Uterus (tissue), 4 donors: Measurements from ENCODE around the gene DOCK1. TPM values are rescaled to one million over a fixed set of nuclear protein-coding genes. Genes with fewer than 3 reads are reported as not detected.
"Not testable (repeated sequence)": the region's sequence is repeated elsewhere in the genome, so short reads cannot be mapped to it uniquely, and the experiment has no call there.

Experiments used
- DNase-seq, 2 donors: peaks; one replicate each; pipeline ENCODE4 v3.0.0-alpha.2; 2019 to 2020
- H3K27ac ChIP-seq, 2 donors: fragments of 200-600 bp; sonication (generic); 1 replicate in 1 of 2; 2 replicates in 1 of 2; pipeline ENCODE4 v1.5.1; 2016 to 2018
- H3K27me3 ChIP-seq, 2 donors: fragments of 200-600 bp; sonication (generic); one replicate each; pipeline ENCODE4 v1.5.1; 2018 to 2019; ENCODE audit warnings: control low read depth in 1 of 2
- H3K36me3 ChIP-seq, 2 donors: fragments of 200-600 bp; sonication (generic); one replicate each; pipeline ENCODE4 v1.5.1; 2019; ENCODE audit warnings: control low read depth in 1 of 2
- H3K4me1 ChIP-seq, 2 donors: fragments of 200-600 bp; sonication (generic); one replicate each; pipeline ENCODE4 v1.5.1; 2018 to 2019; ENCODE audit warnings: control low read depth in 1 of 2
- H3K4me3 ChIP-seq, 2 donors: fragments of 200-600 bp; sonication (generic); 1 replicate in 1 of 2; 2 replicates in 1 of 2; pipeline ENCODE4 v1.5.1; 2018 to 2019; ENCODE audit warnings: mild to moderate bottlenecking in 1 of 2
- H3K9me3 ChIP-seq, 2 donors: fragments of 200-600 bp; sonication (generic); one replicate each; pipeline ENCODE4 v1.5.1; 2019; ENCODE audit warnings: control low read depth in 1 of 2
- POLR2A ChIP-seq, 2 donors: fragments of 450-650 bp; IDR thresholded peaks; one replicate each; pipeline ENCODE4 v1.6.1; 2016; ENCODE audit warnings: antibody characterized with exemption in 2 of 2, mild to moderate bottlenecking in 1 of 2, moderate library complexity in 1 of 2
- intact Hi-C: fragments of 100-400 bp; cut with DNase I; formaldehyde crosslinking; loops from one replicate; pipeline ENCODE4 v1.15.1; 2023; ENCODE audit warnings: low total_unique reads
- total RNA-seq, 4 donors: library from RNA; depleted of rRNA in 3 of 4; stranded (reverse); fragments of >200 nt in 3 of 4; gene quantifications; one replicate each; pipeline versions ENCODE4 v1.1.0 to v1.2.4, GENCODE V29; 2014 to 2023
- TF ChIP-seq, protein P1 (sequence below), 4 experiments: fragments of 200-600 bp in 2 of 4; fragments of 450-650 bp in 2 of 4; sonication (generic) in 2 of 4; IDR thresholded peaks; one replicate each; pipeline ENCODE4 v1.5.1; 2016 to 2019; ENCODE audit warnings: antibody characterized with exemption in 4 of 4, mild to moderate bottlenecking in 2 of 4, moderate library complexity in 1 of 4
- donor health status: DM: yes; HTN: yes; CAD: no.

Gene DOCK1
- total RNA-seq, 4 donors from 2014 or later, result 15.6 to 130 (median 65.0) TPM

DNA sequence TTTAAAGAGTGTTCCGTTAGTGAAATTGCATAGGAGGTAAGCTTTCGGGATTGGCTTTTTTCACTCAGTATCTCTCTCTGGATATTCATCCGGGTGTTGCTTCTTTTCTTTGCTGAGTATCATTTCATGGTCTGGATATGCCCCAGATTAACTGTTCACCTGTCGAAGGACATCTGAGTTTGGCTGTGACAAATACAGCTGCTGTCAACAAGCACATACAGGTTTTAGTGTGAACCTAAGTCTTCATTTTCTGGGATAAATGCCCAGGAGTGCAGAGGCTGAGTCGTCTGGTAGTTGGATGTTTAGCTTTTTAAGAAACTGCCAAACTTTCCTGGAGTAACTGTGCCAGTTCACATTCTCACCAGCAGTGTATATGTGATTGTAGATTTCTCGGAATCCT lies 5.6 kb downstream of the DOCK1 start:
- Histone ChIP-seq H3K36me3 (no peaks in the 10 kb centered on the region), H3K27ac (no peak overlapping the region), H3K9me3 (no peaks in the 10 kb centered on the region), H3K27me3 (no peaks in the 10 kb centered on the region), H3K4me3 (no peak overlapping the region), H3K4me1 (no peaks in the 10 kb centered on the region)
- intact Hi-C loops, result no loop called here
- no peak for TF ChIP-seq POLR2A (IDR thresholded peaks at IDR 0.05)
- TF ChIP-seq, protein P1, sequence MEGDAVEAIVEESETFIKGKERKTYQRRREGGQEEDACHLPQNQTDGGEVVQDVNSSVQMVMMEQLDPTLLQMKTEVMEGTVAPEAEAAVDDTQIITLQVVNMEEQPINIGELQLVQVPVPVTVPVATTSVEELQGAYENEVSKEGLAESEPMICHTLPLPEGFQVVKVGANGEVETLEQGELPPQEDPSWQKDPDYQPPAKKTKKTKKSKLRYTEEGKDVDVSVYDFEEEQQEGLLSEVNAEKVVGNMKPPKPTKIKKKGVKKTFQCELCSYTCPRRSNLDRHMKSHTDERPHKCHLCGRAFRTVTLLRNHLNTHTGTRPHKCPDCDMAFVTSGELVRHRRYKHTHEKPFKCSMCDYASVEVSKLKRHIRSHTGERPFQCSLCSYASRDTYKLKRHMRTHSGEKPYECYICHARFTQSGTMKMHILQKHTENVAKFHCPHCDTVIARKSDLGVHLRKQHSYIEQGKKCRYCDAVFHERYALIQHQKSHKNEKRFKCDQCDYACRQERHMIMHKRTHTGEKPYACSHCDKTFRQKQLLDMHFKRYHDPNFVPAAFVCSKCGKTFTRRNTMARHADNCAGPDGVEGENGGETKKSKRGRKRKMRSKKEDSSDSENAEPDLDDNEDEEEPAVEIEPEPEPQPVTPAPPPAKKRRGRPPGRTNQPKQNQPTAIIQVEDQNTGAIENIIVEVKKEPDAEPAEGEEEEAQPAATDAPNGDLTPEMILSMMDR (IDR thresholded peaks at IDR 0.05), result no peak
- DNase-seq, result no peak

DNA sequence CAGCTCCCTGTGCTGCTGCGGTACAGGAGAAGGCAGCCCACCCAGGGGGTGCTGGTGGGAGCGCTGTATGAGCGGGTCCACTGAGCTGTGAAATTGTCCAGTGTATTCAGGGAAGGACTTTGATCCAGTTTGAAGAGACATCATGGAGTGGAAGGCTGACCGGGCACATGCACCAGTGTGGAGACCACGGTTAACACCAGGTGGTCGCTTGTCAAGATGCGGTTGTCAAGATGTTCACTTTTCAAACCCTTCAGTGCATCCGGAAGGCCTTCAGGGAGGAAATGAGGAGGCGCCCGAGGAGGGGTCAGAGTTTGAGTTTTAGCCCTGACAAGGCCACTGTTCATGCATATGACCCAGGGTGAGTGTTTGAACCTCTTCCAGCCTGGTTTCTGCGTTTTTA lies 6.1 kb downstream of the DOCK1 start:
- H3K27ac ChIP-seq, result no peak overlapping the region
- no peaks in the 10 kb centered on the region for H3K4me1 ChIP-seq
- H3K27me3 ChIP-seq, result no peaks in the 10 kb centered on the region
- H3K4me3 ChIP-seq, result no peak overlapping the region
- TF ChIP-seq, protein P1 (IDR thresholded peaks at IDR 0.05), result no peak
- no peak for TF ChIP-seq POLR2A (IDR thresholded peaks at IDR 0.05)
- H3K36me3 ChIP-seq, result no peaks in the 10 kb centered on the region
- no peaks in the 10 kb centered on the region for H3K9me3 ChIP-seq
- intact Hi-C loops, result no loop called here
- no peak for DNase-seq

DNA sequence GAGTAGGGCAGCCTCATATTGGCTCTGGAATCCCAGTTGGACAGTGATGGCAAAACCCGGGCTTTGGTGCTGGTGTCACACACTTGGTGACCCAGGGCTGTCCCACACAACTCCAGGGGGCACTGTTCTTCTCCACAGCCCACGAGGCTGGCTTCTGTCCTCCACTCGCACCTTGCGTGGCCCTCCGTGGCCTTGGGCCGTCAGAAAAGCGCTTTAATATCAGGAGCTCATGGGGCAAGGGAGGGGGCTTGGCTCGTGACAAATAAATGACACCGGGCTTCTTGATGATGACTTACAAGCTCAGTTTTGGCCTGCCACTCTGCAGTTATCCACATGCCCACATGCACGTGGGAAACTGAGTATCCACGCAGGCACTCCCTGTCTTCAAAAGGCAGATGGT lies 8.1 kb downstream of the DOCK1 start:
- no peaks in the 10 kb centered on the region for H3K9me3 ChIP-seq
- intact Hi-C loops, result no loop called here
- no peaks in the 10 kb centered on the region for H3K4me1 ChIP-seq
- no peaks in the 10 kb centered on the region for H3K36me3 ChIP-seq
- H3K27ac ChIP-seq, result no peak overlapping the region
- TF ChIP-seq, protein P1 (IDR thresholded peaks at IDR 0.05), result no peak
- TF ChIP-seq POLR2A (IDR thresholded peaks at IDR 0.05), result no peak
- H3K27me3 ChIP-seq, result no peaks in the 10 kb centered on the region
- DNase-seq, result no peak
- no peak overlapping the region for H3K4me3 ChIP-seq

DNA sequence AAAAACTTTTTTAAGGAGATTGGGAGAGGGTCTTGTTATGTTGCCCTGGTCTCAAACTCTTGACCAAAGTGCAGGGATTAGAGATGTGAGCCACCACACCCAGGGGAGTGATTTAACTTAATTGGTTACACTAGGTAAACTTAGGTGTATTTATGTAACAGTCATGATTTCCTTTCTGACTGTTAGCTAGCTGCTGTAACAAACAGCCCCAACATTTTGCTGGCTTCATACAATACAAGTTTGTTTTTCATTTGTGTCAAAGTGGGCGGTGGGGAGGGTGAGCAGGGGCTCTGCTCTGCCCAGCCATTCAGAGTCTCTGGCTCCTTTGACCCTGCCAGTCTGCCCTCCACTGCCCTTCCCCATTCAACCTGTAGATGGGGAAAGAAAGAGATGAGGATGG lies 9.3 kb downstream of the DOCK1 start:
- H3K9me3 ChIP-seq, result no peaks in the 10 kb centered on the region
- no peaks in the 10 kb centered on the region for H3K27me3 ChIP-seq
- no peaks in the 10 kb centered on the region for H3K4me1 ChIP-seq
- intact Hi-C loops, result no loop called here
- H3K4me3 ChIP-seq, result no peak overlapping the region
- H3K36me3 ChIP-seq, result no peaks in the 10 kb centered on the region
- no peak overlapping the region for H3K27ac ChIP-seq
- TF ChIP-seq, protein P1 (IDR thresholded peaks at IDR 0.05), result no peak
- TF ChIP-seq POLR2A (IDR thresholded peaks at IDR 0.05), result no peak
- DNase-seq, result no peak

DNA sequence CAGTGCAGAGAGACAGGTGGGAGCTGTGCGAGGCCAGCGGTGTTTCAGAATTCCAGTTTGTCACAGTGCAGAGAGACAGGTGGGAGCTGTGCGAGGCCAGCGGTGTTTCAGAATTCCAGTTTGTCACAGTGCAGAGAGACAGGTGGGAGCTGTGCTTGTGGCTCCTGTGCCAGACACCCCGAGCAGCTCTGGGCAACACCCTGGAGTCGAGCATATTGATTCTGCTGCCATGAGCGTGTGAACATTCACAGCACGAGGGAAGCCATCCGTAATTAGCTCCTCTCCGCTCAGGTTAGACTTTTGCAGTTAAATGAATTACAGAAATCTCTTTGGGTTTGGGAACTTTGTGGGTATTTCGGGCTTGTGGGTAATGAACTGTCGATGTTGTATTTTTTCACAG lies 11.7 kb downstream of the DOCK1 start:
- not testable (repeated sequence) for DNase-seq, H3K4me3 ChIP-seq

DNA sequence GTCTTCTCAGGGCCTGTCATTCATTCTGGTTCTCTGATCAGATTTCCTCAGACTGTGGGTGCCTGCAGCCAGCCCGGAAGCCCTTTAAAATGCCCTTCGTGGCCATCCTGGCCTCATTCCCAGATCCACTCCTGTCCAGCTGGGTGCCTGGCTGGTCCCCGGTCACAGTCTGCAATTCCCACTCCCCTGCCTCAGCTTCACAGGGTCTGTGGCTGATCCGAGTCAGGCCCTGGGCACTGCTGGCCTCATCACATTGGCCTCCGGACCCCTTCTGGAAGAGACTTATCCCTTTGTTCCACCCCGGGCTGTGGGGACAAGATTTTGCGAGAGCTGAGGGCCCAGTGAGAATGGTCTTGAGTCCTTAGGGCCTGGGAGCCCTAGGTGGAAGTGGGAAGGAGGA lies 12.1 kb downstream of the DOCK1 start:
- no peaks in the 10 kb centered on the region for H3K27me3 ChIP-seq
- no peak for DNase-seq
- H3K9me3 ChIP-seq, result no peaks in the 10 kb centered on the region
- H3K36me3 ChIP-seq, result no peaks in the 10 kb centered on the region
- intact Hi-C loops, result no loop called here
- H3K4me3 ChIP-seq, result no peak overlapping the region
- TF ChIP-seq, protein P1 (IDR thresholded peaks at IDR 0.05), result no peak
- TF ChIP-seq POLR2A (IDR thresholded peaks at IDR 0.05), result no peak
- H3K27ac ChIP-seq, result no peak overlapping the region
- H3K4me1 ChIP-seq, result no peaks in the 10 kb centered on the region

More for the DNA sequence above, 11.7 kb downstream of the DOCK1 start:
- H3K4me1 ChIP-seq, H3K27ac ChIP-seq, H3K9me3 ChIP-seq, H3K27me3 ChIP-seq, intact Hi-C loops, H3K36me3 ChIP-seq: not testable (repeated sequence)
